ENCODE results near the gene OR1D5. TPM values are rescaled to one million over a fixed set of nuclear protein-coding genes. Genes with fewer than 3 reads are reported as not detected.

OR1D5 gene
- total RNA-seq, 2 experiments from 2014 or later: not detected

- Histone ChIP-seq H3K27ac (ENCODE audit: low read depth, low read length, poor library complexity, severe bottlenecking) (no peak overlapping the region), H3K4me1 (ENCODE audit: insufficient read depth, low read length, poor library complexity, severe bottlenecking) (peaks cover 5% of the 10 kb centered on the region), H3K36me3 (ENCODE audit: insufficient read depth, low read length) (peaks cover 9% of the 10 kb centered on the region; the same call in 1 of the 2 replicates), H3K9me3 (ENCODE audit: low read length) (no peaks in the 10 kb centered on the region), H2AFZ (ENCODE audit: low read length) (no peak overlapping the region), H4K20me1 (ENCODE audit: insufficient read depth, low read length) (no peaks in the 10 kb centered on the region), H3K4me2 (ENCODE audit: low read length) (no peak overlapping the region), H3K9me2 (ENCODE audit: insufficient read depth, low read length) (no peaks in the 10 kb centered on the region), H3K4me3 (ENCODE audit: low read depth, low read length, poor library complexity, severe bottlenecking) (no peak overlapping the region), H3K79me2 (ENCODE audit: insufficient read depth, low read depth, low read length) (no peaks in the 10 kb centered on the region)
- POLR2A ChIA-PET: no interaction called here
- no peak for DNase-seq (ENCODE audit: low spot score)
- intact Hi-C loops (cut with micrococcal nuclease; ENCODE audit: unreplicated experiment): no loop called here
- BruUV-seq (replicated peaks): no TSS peak
- TF ChIP-seq EZH2phosphoT487 (IDR thresholded peaks at IDR 0.05; ENCODE audit: borderline replicate concordance, low read depth, low read length) (no peak), CTCF (conservative IDR thresholded peaks at IDR 0.05; ENCODE audit: low read length) (no peak)
- CTCF ChIA-PET (ENCODE audit: unreplicated experiment): interaction anchor here (0.5 kb wide), 1 partner anchor 606 kb away, joined by 3 read pairs; no protein-coding TSS in a partner anchor
These were observed 28.9 kb downstream of the OR1D5 start for GRCh38 chr17:3034578-3034920.

GRCh38 chr17:3033741-3034577, 29.4 kb downstream of the OR1D5 start:
- Histone ChIP-seq H3K9me2 (ENCODE audit: insufficient read depth, low read length) (no peaks in the 10 kb centered on the region), H3K4me3 (ENCODE audit: low read depth, low read length, poor library complexity, severe bottlenecking) (no peak overlapping the region), H3K79me2 (ENCODE audit: insufficient read depth, low read depth, low read length) (no peaks in the 10 kb centered on the region), H3K9me3 (ENCODE audit: low read length) (no peaks in the 10 kb centered on the region), H4K20me1 (ENCODE audit: insufficient read depth, low read length) (no peaks in the 10 kb centered on the region), H3K27ac (ENCODE audit: low read depth, low read length, poor library complexity, severe bottlenecking) (no peak overlapping the region), H3K4me2 (ENCODE audit: low read length) (no peak overlapping the region), H2AFZ (ENCODE audit: low read length) (no peak overlapping the region), H3K4me1 (ENCODE audit: insufficient read depth, low read length, poor library complexity, severe bottlenecking) (no peaks in the 10 kb centered on the region), H3K36me3 (ENCODE audit: insufficient read depth, low read length) (peaks cover 13% of the 10 kb centered on the region; the same call in 1 of the 2 replicates)
- TF ChIP-seq EZH2phosphoT487 (IDR thresholded peaks at IDR 0.05; ENCODE audit: borderline replicate concordance, low read depth, low read length): no peak
- CTCF ChIA-PET (ENCODE audit: unreplicated experiment): interaction anchor here (0.5 kb wide), 1 partner anchor 606 kb away, joined by 3 read pairs; no protein-coding TSS in a partner anchor
- intact Hi-C loops (cut with micrococcal nuclease; ENCODE audit: unreplicated experiment): no loop called here
- DNase-seq (ENCODE audit: low spot score): no peak
- no TSS peak for BruUV-seq (replicated peaks)
- POLR2A ChIA-PET: interaction anchor here (0.6 kb wide), 1 partner anchor 196 kb away, joined by 3 read pairs; no protein-coding TSS in a partner anchor

- no peaks in the 10 kb centered on the region for H3K9me2 ChIP-seq (ENCODE audit: insufficient read depth, low read length)
- H3K4me1 ChIP-seq (ENCODE audit: insufficient read depth, low read length, poor library complexity, severe bottlenecking): no peaks in the 10 kb centered on the region
- CTCF ChIA-PET (ENCODE audit: unreplicated experiment): no interaction called here
- no peaks in the 10 kb centered on the region for H3K9me3 ChIP-seq (ENCODE audit: low read length)
- no peak for TF ChIP-seq EZH2phosphoT487 (IDR thresholded peaks at IDR 0.05; ENCODE audit: borderline replicate concordance, low read depth, low read length)
- no peak for TF ChIP-seq CTCF (conservative IDR thresholded peaks at IDR 0.05; ENCODE audit: low read length)
- H2AFZ ChIP-seq (ENCODE audit: low read length): no peak overlapping the region
- no TSS peak for BruUV-seq (replicated peaks)
- no peak overlapping the region for H3K4me2 ChIP-seq (ENCODE audit: low read length)
- intact Hi-C loops (cut with micrococcal nuclease; ENCODE audit: unreplicated experiment): no loop called here
- POLR2A ChIA-PET: no interaction called here
- no peaks in the 10 kb centered on the region for H4K20me1 ChIP-seq (ENCODE audit: insufficient read depth, low read length)
- no peak overlapping the region for H3K4me3 ChIP-seq (ENCODE audit: low read depth, low read length, poor library complexity, severe bottlenecking)
- peaks cover 17% of the 10 kb centered on the region; the same call in 1 of the 2 replicates for H3K36me3 ChIP-seq (ENCODE audit: insufficient read depth, low read length)
- DNase-seq (ENCODE audit: low spot score): no peak
- H3K79me2 ChIP-seq (ENCODE audit: insufficient read depth, low read depth, low read length): no peaks in the 10 kb centered on the region
- H3K27ac ChIP-seq (ENCODE audit: low read depth, low read length, poor library complexity, severe bottlenecking): no peak overlapping the region
These were observed 30.2 kb downstream of the OR1D5 start for GRCh38 chr17:3033248-3033640.

All from OCI-LY7 (cell line).